ENCODE results near the gene MUC16. TPM values are rescaled to one million over a fixed set of nuclear protein-coding genes. Genes with fewer than 3 reads are reported as not detected.

The MUC16 gene
- total RNA-seq, 1 experiment from 2014 or later, result 0.04 TPM

DNA sequence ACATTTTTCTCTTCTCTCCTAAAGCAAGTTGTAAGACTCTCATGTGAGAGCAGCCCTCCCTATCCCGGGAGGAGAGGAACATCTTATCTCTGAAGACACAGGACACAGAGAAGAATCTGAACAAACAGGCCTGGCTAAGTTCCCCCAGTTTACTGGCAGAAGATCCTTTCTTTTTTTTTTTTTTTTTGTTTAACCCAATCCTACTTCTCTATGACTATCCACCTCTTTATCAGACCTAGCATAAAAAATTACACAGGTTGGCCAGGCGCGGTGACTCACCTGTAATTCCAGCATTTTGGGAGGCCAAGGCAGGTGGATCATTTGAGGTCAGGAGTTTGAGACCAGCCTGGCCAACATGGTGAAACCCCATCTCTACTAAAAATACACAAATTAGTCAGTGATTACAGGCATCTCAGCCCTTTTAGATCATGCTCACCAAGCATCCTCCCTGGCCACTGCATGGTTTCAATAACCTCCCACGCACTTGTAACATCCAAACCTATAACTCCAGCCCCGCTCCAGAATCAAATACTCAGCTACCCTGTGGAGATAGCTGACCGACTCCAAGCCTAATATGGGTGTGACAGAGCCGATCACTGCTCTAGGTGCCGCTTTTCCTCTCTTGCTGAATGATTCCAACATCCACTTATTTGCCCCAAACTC, 27.3 kb upstream of the MUC16 start (continued):
- TF ChIP-seq TP53 (CRISPR knock-in tag; IDR thresholded peaks at IDR 0.05), result no peak
- TF ChIP-seq NFYB (CRISPR knock-in tag; conservative IDR thresholded peaks at IDR 0.05; ENCODE audit: low read depth), result no peak

DNA sequence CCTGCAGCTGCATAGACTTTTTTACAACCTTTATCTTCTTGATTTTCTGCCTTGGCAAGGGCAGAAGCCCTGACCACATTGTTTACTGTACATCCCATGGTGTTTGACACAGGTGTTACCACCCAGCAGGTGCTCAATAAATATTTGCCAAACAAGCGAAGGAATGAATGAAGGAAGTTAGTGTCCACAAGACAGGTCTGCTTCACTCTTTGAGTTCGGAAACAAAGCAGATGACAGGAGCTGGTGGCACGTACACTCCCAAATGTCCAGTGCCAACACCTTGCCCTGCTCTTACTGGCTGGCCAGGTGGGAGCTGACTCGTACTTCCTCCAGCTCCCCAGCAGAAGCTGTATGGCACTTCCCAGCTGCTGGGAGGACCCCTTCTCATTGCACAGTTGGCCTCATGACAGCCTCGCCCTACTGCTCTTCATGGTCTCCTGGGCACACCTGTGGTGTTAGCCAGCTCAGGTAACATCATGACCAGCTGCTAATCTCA, 22.0 kb upstream of the MUC16 start:
- ChIA-PET POLR2A (interaction anchor here (1.2 kb wide), 1 partner anchor 13 kb away, joined by 4 read pairs; no protein-coding TSS in a partner anchor), CTCF (no interaction called here)
- H3K4me3 Mint-ChIP-seq, result no peak overlapping the region
- TF ChIP-seq, protein P1, sequence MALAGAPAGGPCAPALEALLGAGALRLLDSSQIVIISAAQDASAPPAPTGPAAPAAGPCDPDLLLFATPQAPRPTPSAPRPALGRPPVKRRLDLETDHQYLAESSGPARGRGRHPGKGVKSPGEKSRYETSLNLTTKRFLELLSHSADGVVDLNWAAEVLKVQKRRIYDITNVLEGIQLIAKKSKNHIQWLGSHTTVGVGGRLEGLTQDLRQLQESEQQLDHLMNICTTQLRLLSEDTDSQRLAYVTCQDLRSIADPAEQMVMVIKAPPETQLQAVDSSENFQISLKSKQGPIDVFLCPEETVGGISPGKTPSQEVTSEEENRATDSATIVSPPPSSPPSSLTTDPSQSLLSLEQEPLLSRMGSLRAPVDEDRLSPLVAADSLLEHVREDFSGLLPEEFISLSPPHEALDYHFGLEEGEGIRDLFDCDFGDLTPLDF (CRISPR knock-in tag; IDR thresholded peaks at IDR 0.05), result no peak
- TF ChIP-seq, protein P2, sequence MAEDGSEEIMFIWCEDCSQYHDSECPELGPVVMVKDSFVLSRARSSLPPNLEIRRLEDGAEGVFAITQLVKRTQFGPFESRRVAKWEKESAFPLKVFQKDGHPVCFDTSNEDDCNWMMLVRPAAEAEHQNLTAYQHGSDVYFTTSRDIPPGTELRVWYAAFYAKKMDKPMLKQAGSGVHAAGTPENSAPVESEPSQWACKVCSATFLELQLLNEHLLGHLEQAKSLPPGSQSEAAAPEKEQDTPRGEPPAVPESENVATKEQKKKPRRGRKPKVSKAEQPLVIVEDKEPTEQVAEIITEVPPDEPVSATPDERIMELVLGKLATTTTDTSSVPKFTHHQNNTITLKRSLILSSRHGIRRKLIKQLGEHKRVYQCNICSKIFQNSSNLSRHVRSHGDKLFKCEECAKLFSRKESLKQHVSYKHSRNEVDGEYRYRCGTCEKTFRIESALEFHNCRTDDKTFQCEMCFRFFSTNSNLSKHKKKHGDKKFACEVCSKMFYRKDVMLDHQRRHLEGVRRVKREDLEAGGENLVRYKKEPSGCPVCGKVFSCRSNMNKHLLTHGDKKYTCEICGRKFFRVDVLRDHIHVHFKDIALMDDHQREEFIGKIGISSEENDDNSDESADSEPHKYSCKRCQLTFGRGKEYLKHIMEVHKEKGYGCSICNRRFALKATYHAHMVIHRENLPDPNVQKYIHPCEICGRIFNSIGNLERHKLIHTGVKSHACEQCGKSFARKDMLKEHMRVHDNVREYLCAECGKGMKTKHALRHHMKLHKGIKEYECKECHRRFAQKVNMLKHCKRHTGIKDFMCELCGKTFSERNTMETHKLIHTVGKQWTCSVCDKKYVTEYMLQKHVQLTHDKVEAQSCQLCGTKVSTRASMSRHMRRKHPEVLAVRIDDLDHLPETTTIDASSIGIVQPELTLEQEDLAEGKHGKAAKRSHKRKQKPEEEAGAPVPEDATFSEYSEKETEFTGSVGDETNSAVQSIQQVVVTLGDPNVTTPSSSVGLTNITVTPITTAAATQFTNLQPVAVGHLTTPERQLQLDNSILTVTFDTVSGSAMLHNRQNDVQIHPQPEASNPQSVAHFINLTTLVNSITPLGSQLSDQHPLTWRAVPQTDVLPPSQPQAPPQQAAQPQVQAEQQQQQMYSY (CRISPR knock-in tag; IDR thresholded peaks at IDR 0.05), result no peak
- TF ChIP-seq, protein P3, sequence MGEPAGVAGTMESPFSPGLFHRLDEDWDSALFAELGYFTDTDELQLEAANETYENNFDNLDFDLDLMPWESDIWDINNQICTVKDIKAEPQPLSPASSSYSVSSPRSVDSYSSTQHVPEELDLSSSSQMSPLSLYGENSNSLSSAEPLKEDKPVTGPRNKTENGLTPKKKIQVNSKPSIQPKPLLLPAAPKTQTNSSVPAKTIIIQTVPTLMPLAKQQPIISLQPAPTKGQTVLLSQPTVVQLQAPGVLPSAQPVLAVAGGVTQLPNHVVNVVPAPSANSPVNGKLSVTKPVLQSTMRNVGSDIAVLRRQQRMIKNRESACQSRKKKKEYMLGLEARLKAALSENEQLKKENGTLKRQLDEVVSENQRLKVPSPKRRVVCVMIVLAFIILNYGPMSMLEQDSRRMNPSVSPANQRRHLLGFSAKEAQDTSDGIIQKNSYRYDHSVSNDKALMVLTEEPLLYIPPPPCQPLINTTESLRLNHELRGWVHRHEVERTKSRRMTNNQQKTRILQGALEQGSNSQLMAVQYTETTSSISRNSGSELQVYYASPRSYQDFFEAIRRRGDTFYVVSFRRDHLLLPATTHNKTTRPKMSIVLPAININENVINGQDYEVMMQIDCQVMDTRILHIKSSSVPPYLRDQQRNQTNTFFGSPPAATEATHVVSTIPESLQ (CRISPR knock-in tag; IDR thresholded peaks at IDR 0.05), result no peak
- TF ChIP-seq ZNF121 (CRISPR knock-in tag; IDR thresholded peaks at IDR 0.05) (no peak), NFYB (CRISPR knock-in tag; conservative IDR thresholded peaks at IDR 0.05; ENCODE audit: low read depth) (no peak)
- no peak overlapping the region for H3K27ac Mint-ChIP-seq
- DNase-seq (ENCODE audit: low spot score) (no peak), ATAC-seq (no peak)
- peaks cover 15% of the 10 kb centered on the region for H3K9me3 Mint-ChIP-seq
- H3K36me3 Mint-ChIP-seq, result no peaks in the 10 kb centered on the region
- no peaks in the 10 kb centered on the region; the same call in 1 of the 2 replicates for H3K27me3 Mint-ChIP-seq (ENCODE audit: low read depth)
- H3K4me1 Mint-ChIP-seq, result no peaks in the 10 kb centered on the region

DNA sequence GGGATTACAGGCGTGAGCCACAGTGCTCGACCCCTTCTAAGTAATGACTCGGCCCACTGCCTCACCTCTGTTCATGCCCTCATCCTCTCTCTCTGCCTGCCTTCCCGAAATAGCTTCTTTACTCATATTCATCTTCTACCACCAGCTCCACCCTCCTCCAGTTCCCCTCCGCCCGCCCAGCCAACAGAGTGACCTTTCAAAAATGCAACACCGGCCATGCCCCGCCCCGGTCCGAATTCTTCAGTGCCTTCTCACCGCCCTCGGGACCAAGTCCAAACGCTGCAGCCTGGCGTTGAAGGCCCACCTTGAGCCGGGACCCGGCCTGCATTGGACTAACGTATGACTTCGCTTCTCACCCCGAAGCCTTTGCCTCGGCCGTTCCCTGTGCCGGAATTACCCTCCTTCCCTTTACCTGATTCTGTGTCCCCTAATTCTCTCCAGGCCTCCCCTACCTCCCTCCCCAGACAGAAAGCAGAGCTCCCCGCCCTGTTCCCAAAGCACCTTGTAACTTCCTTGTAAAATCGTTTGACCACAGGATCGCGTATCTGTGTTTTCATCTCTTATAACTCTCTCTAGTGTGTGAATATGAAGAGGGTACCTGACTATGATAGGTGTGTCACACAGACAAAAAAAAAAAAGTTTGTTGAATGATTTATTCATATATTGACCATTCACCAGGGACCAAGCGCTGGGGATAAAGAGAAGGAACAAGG, 8.1 kb upstream of the MUC16 start:
- Mint-ChIP-seq H3K36me3 (peaks cover 5% of the 10 kb centered on the region), H3K9me3 (peaks cover 9% of the 10 kb centered on the region), H3K4me3 (no peak overlapping the region), H3K27me3 (ENCODE audit: low read depth) (no peaks in the 10 kb centered on the region; the same call in 1 of the 2 replicates), H3K27ac (no peak overlapping the region; the same call in 1 of the 2 replicates), H3K4me1 (no peaks in the 10 kb centered on the region)
- ATAC-seq (no peak), DNase-seq (ENCODE audit: low spot score) (no peak)
- CTCF ChIA-PET, result interaction anchor here (1.0 kb wide), 1 partner anchor 51 kb away, joined by 3 read pairs; no protein-coding TSS in a partner anchor
- POLR2A ChIA-PET, result no interaction called here
- no peak for TF ChIP-seq SOX15 (CRISPR knock-in tag; IDR thresholded peaks at IDR 0.05)
- no peak for TF ChIP-seq OVOL2 (CRISPR knock-in tag; IDR thresholded peaks at IDR 0.05; ENCODE audit: borderline replicate concordance)
- TF ChIP-seq JUN (CRISPR knock-in tag; IDR thresholded peaks at IDR 0.05), result no peak
- no peak for TF ChIP-seq RELA (CRISPR knock-in tag; IDR thresholded peaks at IDR 0.05; ENCODE audit: borderline replicate concordance)
- TF ChIP-seq GABPB1 (CRISPR knock-in tag; IDR thresholded peaks at IDR 0.05), result no peak
- TF ChIP-seq, protein P4, sequence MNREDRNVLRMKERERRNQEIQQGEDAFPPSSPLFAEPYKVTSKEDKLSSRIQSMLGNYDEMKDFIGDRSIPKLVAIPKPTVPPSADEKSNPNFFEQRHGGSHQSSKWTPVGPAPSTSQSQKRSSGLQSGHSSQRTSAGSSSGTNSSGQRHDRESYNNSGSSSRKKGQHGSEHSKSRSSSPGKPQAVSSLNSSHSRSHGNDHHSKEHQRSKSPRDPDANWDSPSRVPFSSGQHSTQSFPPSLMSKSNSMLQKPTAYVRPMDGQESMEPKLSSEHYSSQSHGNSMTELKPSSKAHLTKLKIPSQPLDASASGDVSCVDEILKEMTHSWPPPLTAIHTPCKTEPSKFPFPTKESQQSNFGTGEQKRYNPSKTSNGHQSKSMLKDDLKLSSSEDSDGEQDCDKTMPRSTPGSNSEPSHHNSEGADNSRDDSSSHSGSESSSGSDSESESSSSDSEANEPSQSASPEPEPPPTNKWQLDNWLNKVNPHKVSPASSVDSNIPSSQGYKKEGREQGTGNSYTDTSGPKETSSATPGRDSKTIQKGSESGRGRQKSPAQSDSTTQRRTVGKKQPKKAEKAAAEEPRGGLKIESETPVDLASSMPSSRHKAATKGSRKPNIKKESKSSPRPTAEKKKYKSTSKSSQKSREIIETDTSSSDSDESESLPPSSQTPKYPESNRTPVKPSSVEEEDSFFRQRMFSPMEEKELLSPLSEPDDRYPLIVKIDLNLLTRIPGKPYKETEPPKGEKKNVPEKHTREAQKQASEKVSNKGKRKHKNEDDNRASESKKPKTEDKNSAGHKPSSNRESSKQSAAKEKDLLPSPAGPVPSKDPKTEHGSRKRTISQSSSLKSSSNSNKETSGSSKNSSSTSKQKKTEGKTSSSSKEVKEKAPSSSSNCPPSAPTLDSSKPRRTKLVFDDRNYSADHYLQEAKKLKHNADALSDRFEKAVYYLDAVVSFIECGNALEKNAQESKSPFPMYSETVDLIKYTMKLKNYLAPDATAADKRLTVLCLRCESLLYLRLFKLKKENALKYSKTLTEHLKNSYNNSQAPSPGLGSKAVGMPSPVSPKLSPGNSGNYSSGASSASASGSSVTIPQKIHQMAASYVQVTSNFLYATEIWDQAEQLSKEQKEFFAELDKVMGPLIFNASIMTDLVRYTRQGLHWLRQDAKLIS (CRISPR knock-in tag; IDR thresholded peaks at IDR 0.05; ENCODE audit: borderline replicate concordance), result no peak
- no peak for TF ChIP-seq ZNF396 (CRISPR knock-in tag; IDR thresholded peaks at IDR 0.05; ENCODE audit: borderline replicate concordance)
- TF ChIP-seq NFE2L1 (CRISPR knock-in tag; IDR thresholded peaks at IDR 0.05), result no peak
- TF ChIP-seq, protein P5, sequence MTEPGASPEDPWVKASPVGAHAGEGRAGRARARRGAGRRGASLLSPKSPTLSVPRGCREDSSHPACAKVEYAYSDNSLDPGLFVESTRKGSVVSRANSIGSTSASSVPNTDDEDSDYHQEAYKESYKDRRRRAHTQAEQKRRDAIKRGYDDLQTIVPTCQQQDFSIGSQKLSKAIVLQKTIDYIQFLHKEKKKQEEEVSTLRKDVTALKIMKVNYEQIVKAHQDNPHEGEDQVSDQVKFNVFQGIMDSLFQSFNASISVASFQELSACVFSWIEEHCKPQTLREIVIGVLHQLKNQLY (CRISPR knock-in tag; IDR thresholded peaks at IDR 0.05), result no peak
